Keratinocyte (primary cell): Measurements from ENCODE around the gene MAP7D3. TPM values are rescaled to one million over a fixed set of nuclear protein-coding genes. Genes with fewer than 3 reads are reported as not detected.

ENCODE experiments used
- DNase-seq: peaks from one replicate; pipeline ENCODE4 v3.0.0-alpha.2; 2011; ENCODE audit warnings: low read depth, missing footprints, low spot score
- FAIRE-seq: peaks from 2 replicates; lab custom pipeline; 2011; peaks lifted over from hg19 to GRCh38; lab: Jason Lieb, UNC
- H2AFZ ChIP-seq: 2 replicates; pipeline ENCODE4 v1.6.0; 2012; ENCODE audit warnings: low read length, control low read depth, inconsistent platforms; ENCODE audit not compliant: control insufficient read depth
- H3K27ac ChIP-seq: 2 replicates; pipeline ENCODE4 v1.5.1; 2011; ENCODE audit warnings: low read length; ENCODE audit not compliant: control insufficient read depth, insufficient read depth
- H3K27me3 ChIP-seq: 3 replicates; pipeline ENCODE4 v1.6.0; 2011; ENCODE audit warnings: low read length; ENCODE audit not compliant: control insufficient read depth, insufficient read depth; ENCODE audit errors: extremely low read depth
- H3K36me3 ChIP-seq, 2 experiments: 2 replicates in 1 of 2; 3 replicates in 1 of 2; pipeline ENCODE4 v1.5.1; 2011; ENCODE audit warnings: low read length in 2 of 2, mild to moderate bottlenecking in 1 of 2; ENCODE audit not compliant: control insufficient read depth in 2 of 2, insufficient read depth in 2 of 2; ENCODE audit errors: extremely low read depth in 1 of 2
- H3K4me1 ChIP-seq: 3 replicates; pipeline ENCODE4 v1.5.1; 2011; ENCODE audit warnings: low read length; ENCODE audit not compliant: control insufficient read depth, insufficient read depth; ENCODE audit errors: extremely low read depth
- H3K4me2 ChIP-seq: 3 replicates; pipeline ENCODE4 v1.6.0; 2011; ENCODE audit warnings: low read depth, low read length; ENCODE audit not compliant: control insufficient read depth, insufficient read depth; ENCODE audit errors: extremely low read depth
- H3K4me3 ChIP-seq, 3 experiments: fragments of 200-600 bp in 1 of 3; sonication (generic) in 1 of 3; 2 replicates in 2 of 3; 3 replicates in 1 of 3; pipeline ENCODE4 v1.5.1; 2011 to 2016; ENCODE audit warnings: low read length in 3 of 3, mild to moderate bottlenecking in 3 of 3, control low read depth in 2 of 3, inconsistent platforms in 1 of 3, low read depth in 1 of 3, mixed read lengths in 1 of 3, mixed run types in 1 of 3, moderate library complexity in 1 of 3; ENCODE audit not compliant: control insufficient read depth in 2 of 3, insufficient read depth in 2 of 3; ENCODE audit errors: extremely low read depth in 1 of 3
- H3K79me2 ChIP-seq: 2 replicates; pipeline ENCODE4 v1.6.0; 2012; ENCODE audit warnings: low read length; ENCODE audit not compliant: control insufficient read depth, insufficient read depth
- H3K9ac ChIP-seq: 3 replicates; pipeline ENCODE4 v1.6.0; 2011; ENCODE audit warnings: low read length; ENCODE audit not compliant: control insufficient read depth, insufficient read depth; ENCODE audit errors: extremely low read depth
- H3K9me1 ChIP-seq: 3 replicates; pipeline ENCODE4 v1.6.0; 2011; ENCODE audit warnings: low read length; ENCODE audit not compliant: control insufficient read depth, insufficient read depth; ENCODE audit errors: extremely low read depth
- H3K9me3 ChIP-seq: 2 replicates; pipeline ENCODE4 v1.5.1; 2012; ENCODE audit warnings: low read depth, low read length; ENCODE audit not compliant: control insufficient read depth
- H4K20me1 ChIP-seq: 3 replicates; pipeline ENCODE4 v1.6.0; 2011; ENCODE audit warnings: low read length; ENCODE audit not compliant: control insufficient read depth, insufficient read depth; ENCODE audit errors: extremely low read depth
- EZH2 ChIP-seq: IDR thresholded peaks from one replicate; pipeline ENCODE4 v1.6.1; 2012; ENCODE audit warnings: inconsistent platforms, mild to moderate bottlenecking, low read length, moderate library complexity
- dilution Hi-C: fragments of 300-500 bp; cut with MboI; formaldehyde crosslinking; loops from one replicate; pipeline ENCODE4 v1.7.0; 2020; ENCODE audit warnings: low sequenced_read_pairs; ENCODE audit not compliant: extremely low pct_ligation_motif_present
- polyA plus RNA-seq, 5 experiments: library from polyadenylated mRNA; depleted of rRNA in 3 of 5; stranded (reverse) in 3 of 5; stranded (forward) in 1 of 5; unstranded in 1 of 5; fragments of >200 nt; gene quantifications; 1 replicate in 1 of 5; 2 replicates in 3 of 5; 3 replicates in 1 of 5; pipeline versions ENCODE4 v1.2.1 to v1.2.3, GENCODE V29; 2011 to 2012; ENCODE audit warnings: missing spikeins in 2 of 5, low read depth in 1 of 5, low replicate concordance in 1 of 5
- TF ChIP-seq, protein P1 (sequence below), 3 experiments: IDR thresholded peaks in 1 of 3; conservative IDR thresholded peaks in 1 of 3; optimal IDR thresholded peaks in 1 of 3; 2 replicates in 2 of 3; 3 replicates in 1 of 3; pipeline versions ENCODE3 to v1.5.1; 2011; ENCODE audit warnings: low read length in 3 of 3, mild to moderate bottlenecking in 3 of 3, moderate library complexity in 2 of 3, control low read depth in 1 of 3, inconsistent platforms in 1 of 3; ENCODE audit not compliant: insufficient read depth in 2 of 3; ENCODE audit errors: extremely low read depth in 1 of 3

MAP7D3 gene
- polyA plus RNA-seq, 1 donor (not counting 4 experiments of a cell fraction or from before 2014, with no cell fraction given): 13.6 TPM

DNA sequence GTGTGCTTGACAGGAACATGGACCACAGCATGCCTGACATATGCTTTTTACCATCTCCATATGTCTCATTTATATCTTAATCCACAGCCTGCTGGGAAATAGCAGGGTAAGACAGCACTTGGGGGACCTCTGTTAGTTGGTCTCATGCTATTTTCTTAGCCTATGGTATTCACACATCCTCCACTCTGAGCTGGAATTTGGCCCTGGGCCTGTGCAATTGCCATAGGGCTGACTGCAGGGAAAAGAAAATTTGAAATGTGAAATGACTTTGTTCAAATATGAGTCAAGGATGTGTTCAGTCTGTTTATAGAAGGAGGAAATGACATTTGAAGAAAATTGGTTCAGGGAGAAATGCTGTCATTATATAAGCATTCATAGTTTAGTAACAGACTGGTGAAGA lies 9.6 kb upstream of the MAP7D3 start:
- Histone ChIP-seq H3K9ac (no peak overlapping the region), H3K79me2 (no peaks in the 10 kb centered on the region), H3K9me3 (no peaks in the 10 kb centered on the region), H3K27me3 (no peaks in the 10 kb centered on the region), H3K27ac (no peak overlapping the region), H4K20me1 (no peaks in the 10 kb centered on the region), H3K4me2 (no peak overlapping the region), H3K4me1 (peaks cover 14% of the 10 kb centered on the region), H3K36me3 (no peaks in the 10 kb centered on the region), H3K4me3 (no peak overlapping the region), H3K9me1 (no peaks in the 10 kb centered on the region), H2AFZ (no peak overlapping the region)
- TF ChIP-seq EZH2: no peak
- TF ChIP-seq, protein P1, sequence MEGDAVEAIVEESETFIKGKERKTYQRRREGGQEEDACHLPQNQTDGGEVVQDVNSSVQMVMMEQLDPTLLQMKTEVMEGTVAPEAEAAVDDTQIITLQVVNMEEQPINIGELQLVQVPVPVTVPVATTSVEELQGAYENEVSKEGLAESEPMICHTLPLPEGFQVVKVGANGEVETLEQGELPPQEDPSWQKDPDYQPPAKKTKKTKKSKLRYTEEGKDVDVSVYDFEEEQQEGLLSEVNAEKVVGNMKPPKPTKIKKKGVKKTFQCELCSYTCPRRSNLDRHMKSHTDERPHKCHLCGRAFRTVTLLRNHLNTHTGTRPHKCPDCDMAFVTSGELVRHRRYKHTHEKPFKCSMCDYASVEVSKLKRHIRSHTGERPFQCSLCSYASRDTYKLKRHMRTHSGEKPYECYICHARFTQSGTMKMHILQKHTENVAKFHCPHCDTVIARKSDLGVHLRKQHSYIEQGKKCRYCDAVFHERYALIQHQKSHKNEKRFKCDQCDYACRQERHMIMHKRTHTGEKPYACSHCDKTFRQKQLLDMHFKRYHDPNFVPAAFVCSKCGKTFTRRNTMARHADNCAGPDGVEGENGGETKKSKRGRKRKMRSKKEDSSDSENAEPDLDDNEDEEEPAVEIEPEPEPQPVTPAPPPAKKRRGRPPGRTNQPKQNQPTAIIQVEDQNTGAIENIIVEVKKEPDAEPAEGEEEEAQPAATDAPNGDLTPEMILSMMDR (optimal IDR thresholded peaks at IDR 0.05 in 1 of 3, IDR thresholded peaks at IDR 0.05 in 1 of 3, conservative IDR thresholded peaks at IDR 0.05 in 1 of 3; ENCODE audit: extremely low read depth in 1 of 3, insufficient read depth in 2 of 3, low read length in 3 of 3): no peak
- no peak for FAIRE-seq
- dilution Hi-C loops: no loop called here
- DNase-seq: no peak

DNA sequence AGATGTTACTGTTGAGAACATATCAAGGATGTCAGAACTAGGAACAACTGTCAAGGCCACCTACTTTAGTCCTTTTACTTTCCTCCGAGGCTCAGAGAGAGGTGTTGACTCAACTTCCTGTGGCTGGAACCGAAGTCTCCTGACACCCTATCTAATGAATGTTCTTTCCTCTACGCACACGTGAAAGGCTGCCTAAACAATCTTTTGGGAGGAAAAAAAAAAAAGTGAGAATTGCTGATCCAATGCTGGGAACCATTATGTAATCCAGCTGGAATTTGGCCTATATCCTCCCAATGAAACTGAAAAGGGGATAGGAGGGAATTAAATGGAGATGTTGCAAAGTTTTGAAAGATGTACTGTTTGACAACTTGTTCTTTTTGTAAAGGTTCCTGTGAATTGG lies 8.3 kb upstream of the MAP7D3 start:
- no peaks in the 10 kb centered on the region for H3K27me3 ChIP-seq
- H3K4me1 ChIP-seq: peaks cover 14% of the 10 kb centered on the region
- H3K36me3 ChIP-seq: no peaks in the 10 kb centered on the region
- H3K9ac ChIP-seq: no peak overlapping the region
- H3K79me2 ChIP-seq: no peaks in the 10 kb centered on the region
- H4K20me1 ChIP-seq: no peaks in the 10 kb centered on the region
- H3K9me3 ChIP-seq: no peaks in the 10 kb centered on the region
- no peak overlapping the region for H3K4me2 ChIP-seq
- H3K9me1 ChIP-seq: no peaks in the 10 kb centered on the region
- no peak overlapping the region for H2AFZ ChIP-seq
- dilution Hi-C loops: no loop called here
- H3K27ac ChIP-seq: no peak overlapping the region
- FAIRE-seq (no peak), DNase-seq (no peak)
- no peak overlapping the region for H3K4me3 ChIP-seq
- TF ChIP-seq, protein P1 (optimal IDR thresholded peaks at IDR 0.05 in 1 of 3, IDR thresholded peaks at IDR 0.05 in 1 of 3, conservative IDR thresholded peaks at IDR 0.05 in 1 of 3; ENCODE audit: extremely low read depth in 1 of 3, insufficient read depth in 2 of 3, low read length in 3 of 3): no peak
- no peak for TF ChIP-seq EZH2
